Measurements from ENCODE around the gene SPDYE4.

The SPDYE4 gene

DNA sequence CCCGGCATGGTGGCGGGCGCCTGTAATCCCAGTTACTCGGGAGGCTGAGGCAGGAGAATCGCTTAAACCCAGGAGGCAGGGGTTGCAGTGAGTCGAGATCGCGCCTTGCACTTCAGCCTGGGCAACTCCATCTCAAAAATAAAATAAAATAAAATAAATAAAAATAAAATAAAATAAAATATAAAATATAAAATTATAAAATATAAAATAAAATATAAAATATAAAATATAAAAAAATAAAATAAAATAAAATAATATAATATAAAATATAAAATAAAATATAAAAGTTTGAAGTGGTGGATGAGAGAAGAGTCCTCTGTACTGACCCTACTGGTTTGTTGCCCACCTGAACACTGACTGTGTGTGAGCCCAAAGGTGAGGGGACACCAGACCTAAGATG lies 28.9 kb downstream of the SPDYE4 start:
- DNase-seq (ENCODE audit: low read depth) = no peak
- TF ChIP-seq, protein P1, sequence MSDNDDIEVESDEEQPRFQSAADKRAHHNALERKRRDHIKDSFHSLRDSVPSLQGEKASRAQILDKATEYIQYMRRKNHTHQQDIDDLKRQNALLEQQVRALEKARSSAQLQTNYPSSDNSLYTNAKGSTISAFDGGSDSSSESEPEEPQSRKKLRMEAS (IDR thresholded peaks at IDR 0.05; ENCODE audit: low read depth, low read length) = no peak
- TF ChIP-seq MYC (IDR thresholded peaks at IDR 0.05; ENCODE audit: low read depth, low read length) (no peak), POLR2A (IDR thresholded peaks at IDR 0.05; ENCODE audit: extremely low read depth, insufficient read length) (no peak)
- TF ChIP-seq, protein P2, sequence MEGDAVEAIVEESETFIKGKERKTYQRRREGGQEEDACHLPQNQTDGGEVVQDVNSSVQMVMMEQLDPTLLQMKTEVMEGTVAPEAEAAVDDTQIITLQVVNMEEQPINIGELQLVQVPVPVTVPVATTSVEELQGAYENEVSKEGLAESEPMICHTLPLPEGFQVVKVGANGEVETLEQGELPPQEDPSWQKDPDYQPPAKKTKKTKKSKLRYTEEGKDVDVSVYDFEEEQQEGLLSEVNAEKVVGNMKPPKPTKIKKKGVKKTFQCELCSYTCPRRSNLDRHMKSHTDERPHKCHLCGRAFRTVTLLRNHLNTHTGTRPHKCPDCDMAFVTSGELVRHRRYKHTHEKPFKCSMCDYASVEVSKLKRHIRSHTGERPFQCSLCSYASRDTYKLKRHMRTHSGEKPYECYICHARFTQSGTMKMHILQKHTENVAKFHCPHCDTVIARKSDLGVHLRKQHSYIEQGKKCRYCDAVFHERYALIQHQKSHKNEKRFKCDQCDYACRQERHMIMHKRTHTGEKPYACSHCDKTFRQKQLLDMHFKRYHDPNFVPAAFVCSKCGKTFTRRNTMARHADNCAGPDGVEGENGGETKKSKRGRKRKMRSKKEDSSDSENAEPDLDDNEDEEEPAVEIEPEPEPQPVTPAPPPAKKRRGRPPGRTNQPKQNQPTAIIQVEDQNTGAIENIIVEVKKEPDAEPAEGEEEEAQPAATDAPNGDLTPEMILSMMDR (IDR thresholded peaks at IDR 0.05; ENCODE audit: low read depth, low read length) = no peak
- no peak overlapping the region for H3K4me3 ChIP-seq (ENCODE audit: low read depth, low read length)

DNA sequence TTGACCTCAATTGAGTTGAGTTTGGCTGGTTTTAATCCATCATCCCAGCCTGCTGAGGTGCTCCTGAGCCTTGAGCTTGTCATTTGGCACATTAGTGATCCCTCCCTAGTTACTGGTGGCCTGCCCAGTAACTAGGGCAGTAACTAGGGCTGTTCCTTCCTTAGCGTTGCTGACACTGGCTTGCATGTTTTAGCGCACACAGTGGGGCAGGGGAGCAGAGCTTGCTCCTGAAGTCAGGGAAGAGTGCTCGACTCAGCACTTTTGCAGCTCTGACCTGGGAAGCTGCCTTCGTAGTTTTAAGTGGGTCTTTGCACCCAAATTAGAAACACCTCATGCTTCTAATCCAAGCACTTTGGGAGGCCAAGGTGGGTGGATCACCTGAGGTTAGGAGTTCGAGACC lies 29.4 kb downstream of the SPDYE4 start:
- TF ChIP-seq POLR2A (IDR thresholded peaks at IDR 0.05; ENCODE audit: extremely low read depth, insufficient read length) (no peak), MYC (IDR thresholded peaks at IDR 0.05; ENCODE audit: low read depth, low read length) (no peak)
- TF ChIP-seq, protein P1 (IDR thresholded peaks at IDR 0.05; ENCODE audit: low read depth, low read length) = no peak
- TF ChIP-seq, protein P2 (IDR thresholded peaks at IDR 0.05; ENCODE audit: low read depth, low read length) = no peak
- no peak for DNase-seq (ENCODE audit: low read depth)
- no peak overlapping the region for H3K4me3 ChIP-seq (ENCODE audit: low read depth, low read length)

DNA sequence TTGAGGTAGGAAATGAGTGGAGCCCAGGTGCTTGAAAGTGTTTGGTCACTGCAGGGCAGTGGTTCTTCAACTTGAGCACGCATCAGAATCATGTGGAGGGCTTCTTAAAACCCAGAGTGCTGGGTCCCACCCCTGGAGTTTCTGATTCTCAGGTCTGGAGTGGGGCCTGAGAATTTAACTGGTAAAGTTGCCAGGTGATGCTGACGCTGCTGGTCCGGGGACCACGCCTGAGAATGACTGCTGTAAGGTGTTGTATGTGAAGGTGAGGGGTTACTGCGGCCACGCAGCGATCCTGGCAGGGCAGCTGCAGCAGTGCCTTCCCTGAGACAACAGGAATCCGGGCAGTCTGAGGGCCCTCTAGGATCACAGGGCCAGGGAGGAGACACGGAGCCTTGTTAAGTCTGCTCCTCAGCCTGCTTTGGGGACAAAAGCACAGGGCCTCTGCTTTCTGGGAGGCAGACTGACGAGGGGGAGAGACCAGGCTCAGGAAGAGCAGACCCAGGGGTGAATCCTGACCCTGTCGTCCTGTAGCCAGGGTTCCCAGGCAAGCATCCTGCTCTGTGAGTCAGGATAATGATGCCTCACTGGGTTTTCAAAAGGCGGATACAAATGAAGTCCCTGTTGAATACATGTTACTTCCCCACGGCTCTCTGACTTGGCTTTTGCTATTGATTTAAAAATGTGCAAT lies 30.0 kb downstream of the SPDYE4 start:
- H3K4me3 ChIP-seq (ENCODE audit: low read depth, low read length) = no peak overlapping the region
- TF ChIP-seq POLR2A (IDR thresholded peaks at IDR 0.05; ENCODE audit: extremely low read depth, insufficient read length) (no peak), MYC (IDR thresholded peaks at IDR 0.05; ENCODE audit: low read depth, low read length) (no peak)
- TF ChIP-seq, protein P1 (IDR thresholded peaks at IDR 0.05; ENCODE audit: low read depth, low read length) = no peak
- TF ChIP-seq, protein P2 (IDR thresholded peaks at IDR 0.05; ENCODE audit: low read depth, low read length) = no peak
- no peak for DNase-seq (ENCODE audit: low read depth)

DNA sequence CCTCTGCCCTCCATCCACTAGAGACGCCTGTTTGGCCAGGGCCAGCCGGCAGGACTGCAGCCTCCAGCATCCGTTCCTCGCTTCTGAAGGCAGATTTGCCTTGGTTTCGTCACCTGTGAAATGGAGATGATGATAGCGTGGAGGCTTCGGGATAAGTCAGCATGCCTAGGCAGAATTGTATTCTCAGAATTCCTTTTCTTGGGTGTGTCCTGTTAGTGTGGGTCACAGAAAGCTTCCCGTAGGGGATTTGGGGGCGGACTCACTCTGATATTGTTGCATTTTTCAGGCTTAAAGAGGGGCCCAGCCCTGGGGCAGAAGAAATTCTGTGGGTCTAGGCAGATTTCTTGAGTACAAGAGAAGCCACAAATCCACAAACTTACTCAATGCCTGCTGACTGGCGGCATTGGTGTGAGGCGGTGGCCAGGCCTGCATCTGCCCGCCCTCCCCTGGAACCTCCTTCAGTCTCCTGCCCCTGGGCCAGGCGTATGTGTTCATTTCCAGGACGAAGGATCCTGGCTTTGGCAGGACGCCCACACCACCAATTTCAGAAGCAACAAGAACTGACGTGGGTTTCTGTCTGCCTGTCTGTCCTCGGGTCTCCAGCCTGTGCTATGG lies 31.3 kb downstream of the SPDYE4 start:
- DNase-seq (ENCODE audit: low read depth) = no peak
- no peak for TF ChIP-seq MYC (IDR thresholded peaks at IDR 0.05; ENCODE audit: low read depth, low read length)
- TF ChIP-seq, protein P1 (IDR thresholded peaks at IDR 0.05; ENCODE audit: low read depth, low read length) = no peak
- H3K4me3 ChIP-seq (ENCODE audit: low read depth, low read length) = no peak overlapping the region

DNA sequence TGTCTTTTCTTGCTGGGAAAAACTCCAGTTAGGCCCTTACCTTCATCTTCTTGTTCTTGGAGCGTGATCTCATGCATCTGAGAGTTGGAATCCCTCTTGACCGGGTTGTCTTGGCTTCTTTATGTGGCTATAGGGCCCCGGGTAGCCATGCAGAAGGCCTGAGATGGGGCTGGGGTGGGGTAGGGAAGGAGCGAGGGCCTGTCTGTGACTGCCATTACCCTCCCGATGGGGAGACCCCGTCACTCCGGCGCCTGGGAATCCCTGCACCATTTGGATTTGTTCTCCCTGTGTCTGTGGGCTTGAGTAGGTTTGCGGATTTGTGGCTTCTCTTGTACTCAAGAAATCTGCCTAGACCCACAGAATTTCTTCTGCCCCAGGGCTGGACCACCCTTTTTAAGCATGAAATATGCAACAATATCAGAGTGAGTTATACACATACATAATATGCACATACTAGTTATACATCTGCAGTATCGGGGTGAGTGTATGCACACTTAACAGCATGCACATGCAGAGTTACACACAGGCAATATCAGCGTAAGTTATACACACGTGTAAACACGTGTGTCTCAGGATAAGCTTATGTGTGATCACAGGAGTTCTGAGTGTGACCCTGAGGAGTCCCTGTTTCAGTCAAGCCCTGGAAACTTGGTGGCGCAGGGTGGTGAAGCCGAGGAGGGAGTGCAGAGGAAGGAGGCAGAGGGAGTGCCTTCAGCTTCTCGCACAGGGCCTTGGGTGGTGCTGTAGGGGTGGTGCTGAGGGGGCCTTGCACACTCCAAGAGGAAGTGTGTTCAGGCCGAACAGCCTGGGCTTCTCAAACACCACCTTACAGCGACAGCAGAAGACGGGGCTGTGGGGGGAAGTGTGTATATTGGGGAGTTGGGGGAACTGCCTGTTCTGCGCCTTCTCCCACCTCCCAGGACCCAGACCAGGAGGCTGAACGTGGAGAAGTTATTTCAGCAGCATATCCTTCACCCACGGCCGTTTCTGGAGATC lies 32.2 kb downstream of the SPDYE4 start:
- DNase-seq (ENCODE audit: low read depth) = no peak
- TF ChIP-seq POLR2A (IDR thresholded peaks at IDR 0.05; ENCODE audit: extremely low read depth, insufficient read length) (no peak), MYC (IDR thresholded peaks at IDR 0.05; ENCODE audit: low read depth, low read length) (no peak)
- TF ChIP-seq, protein P2 (IDR thresholded peaks at IDR 0.05; ENCODE audit: low read depth, low read length) = no peak
- TF ChIP-seq, protein P1 (IDR thresholded peaks at IDR 0.05; ENCODE audit: low read depth, low read length) = no peak
- no peak overlapping the region for H3K4me3 ChIP-seq (ENCODE audit: low read depth, low read length)
